H9 (cell line): ENCODE results near the gene AKR7A2. TPM values are rescaled to one million over a fixed set of nuclear protein-coding genes. Genes with fewer than 3 reads are reported as not detected.

Experiments
- DNase-seq: peaks from one replicate; pipeline ENCODE4 v3.0.0-alpha.2; 2017
- H2AFZ ChIP-seq: one replicate; pipeline ENCODE4 v1.6.1; 2013; ENCODE audit warnings: mild to moderate bottlenecking, low read length, control low read depth, moderate library complexity
- H2AK5ac ChIP-seq: 2 replicates; pipeline ENCODE4 v1.6.1; 2013; ENCODE audit warnings: low read length, control low read depth, mixed read lengths; ENCODE audit not compliant: insufficient read length
- H2BK120ac ChIP-seq: one replicate; pipeline ENCODE4 v1.6.1; 2013; ENCODE audit warnings: low read depth, mild to moderate bottlenecking, low read length, control low read depth, inconsistent platforms; ENCODE audit not compliant: poor library complexity, severe bottlenecking
- H2BK12ac ChIP-seq: 2 replicates; pipeline ENCODE4 v1.6.1; 2013; ENCODE audit warnings: low read length, control low read depth, mixed read lengths, low read depth; ENCODE audit not compliant: insufficient read length
- H2BK15ac ChIP-seq: 2 replicates; pipeline ENCODE4 v1.6.1; 2013; ENCODE audit warnings: low read depth, low read length, control low read depth
- H2BK20ac ChIP-seq: one replicate; pipeline ENCODE4 v1.6.1; 2013; ENCODE audit warnings: low read depth, mild to moderate bottlenecking, low read length, control low read depth, inconsistent platforms; ENCODE audit not compliant: poor library complexity, severe bottlenecking
- H2BK5ac ChIP-seq: 2 replicates; pipeline ENCODE4 v1.6.1; 2013; ENCODE audit warnings: low read length, control low read depth, mixed read lengths; ENCODE audit not compliant: insufficient read length
- H3K14ac ChIP-seq: 2 replicates; pipeline ENCODE4 v1.6.1; 2013; ENCODE audit warnings: low read length, control low read depth; ENCODE audit not compliant: insufficient read depth
- H3K18ac ChIP-seq: 2 replicates; pipeline ENCODE4 v1.6.1; 2013; ENCODE audit warnings: low read depth, mild to moderate bottlenecking, mixed read lengths, low read length, control low read depth; ENCODE audit not compliant: insufficient read length
- H3K23ac ChIP-seq: 2 replicates; pipeline ENCODE4 v1.6.1; 2013; ENCODE audit warnings: low read length, control low read depth, mixed read lengths, low read depth; ENCODE audit not compliant: insufficient read length
- H3K23me2 ChIP-seq: 2 replicates; pipeline ENCODE4 v1.6.1; 2013; ENCODE audit warnings: low read depth, mild to moderate bottlenecking, mixed read lengths, low read length, control low read depth; ENCODE audit not compliant: insufficient read length, poor library complexity, severe bottlenecking
- H3K27ac ChIP-seq: 2 replicates; pipeline ENCODE4 v1.5.1; 2013; ENCODE audit warnings: low read length, control low read depth, mixed read lengths, low read depth; ENCODE audit not compliant: insufficient read length
- H3K27me3 ChIP-seq: 2 replicates; pipeline ENCODE4 v1.6.1; 2013; ENCODE audit warnings: low read length, control low read depth, inconsistent platforms; ENCODE audit not compliant: insufficient read depth
- H3K4ac ChIP-seq: 2 replicates; pipeline ENCODE4 v1.6.1; 2013; ENCODE audit warnings: low read depth, mild to moderate bottlenecking, control low read depth, inconsistent platforms, low read length, moderate library complexity
- H3K4me1 ChIP-seq: 2 replicates; pipeline ENCODE4 v1.6.1; 2013; ENCODE audit warnings: low read length, control low read depth, inconsistent platforms; ENCODE audit not compliant: insufficient read depth
- H3K4me2 ChIP-seq: 2 replicates; pipeline ENCODE4 v1.6.1; 2013; ENCODE audit warnings: low read length, control low read depth, mixed read lengths; ENCODE audit not compliant: insufficient read length, insufficient read depth
- H3K56ac ChIP-seq: 2 replicates; pipeline ENCODE4 v1.6.1; 2013; ENCODE audit warnings: low read depth, mild to moderate bottlenecking, mixed read lengths, low read length, control low read depth; ENCODE audit not compliant: insufficient read length
- H3K79me1 ChIP-seq: 2 replicates; pipeline ENCODE4 v1.6.1; 2013; ENCODE audit warnings: low read depth, mild to moderate bottlenecking, moderate library complexity, low read length, control low read depth, inconsistent platforms; ENCODE audit not compliant: insufficient read depth, poor library complexity, severe bottlenecking
- H3K79me2 ChIP-seq: 2 replicates; pipeline ENCODE4 v1.6.1; 2013; ENCODE audit warnings: low read length, control low read depth, inconsistent platforms; ENCODE audit not compliant: insufficient read depth
- H3K9ac ChIP-seq: 2 replicates; pipeline ENCODE4 v1.6.1; 2013; ENCODE audit warnings: low read length, control low read depth, mixed read lengths; ENCODE audit not compliant: insufficient read length; ENCODE audit errors: extremely low read depth
- H3K9me3 ChIP-seq: one replicate; pipeline ENCODE4 v1.6.1; 2013; ENCODE audit warnings: low read depth, low read length, inconsistent platforms; ENCODE audit not compliant: control insufficient read depth
- H3T11ph ChIP-seq: one replicate; pipeline ENCODE4 v1.6.1; 2013; ENCODE audit warnings: mild to moderate bottlenecking, low read length, control low read depth, inconsistent platforms
- H4K20me1 ChIP-seq: one replicate; pipeline ENCODE4 v1.6.1; 2013; ENCODE audit not compliant: control insufficient read depth, insufficient read length, insufficient read depth
- H4K5ac ChIP-seq: 2 replicates; pipeline ENCODE4 v1.6.1; 2013; ENCODE audit warnings: low read depth, mild to moderate bottlenecking, mixed read lengths, low read length, control low read depth; ENCODE audit not compliant: insufficient read length
- H4K8ac ChIP-seq: replicated peaks from 2 replicates; pipeline ENCODE4 v1.6.1; 2013; ENCODE audit warnings: low read length, control low read depth, mixed read lengths, low read depth; ENCODE audit not compliant: insufficient read length
- H4K91ac ChIP-seq: 2 replicates; pipeline ENCODE4 v1.6.1; 2013; ENCODE audit warnings: low read depth, mild to moderate bottlenecking, moderate library complexity, mixed read lengths, low read length, control low read depth; ENCODE audit not compliant: insufficient read length
- H3K27ac Mint-ChIP-seq, 3 experiments: 2 replicates in 2 of 3; 3 replicates in 1 of 3; pipeline ENCODE4 v1.8.0; 2020 to 2021; ENCODE audit warnings: mixed read lengths in 3 of 3, mild to moderate bottlenecking in 1 of 3, moderate library complexity in 1 of 3
- H3K27me3 Mint-ChIP-seq: 2 replicates; pipeline ENCODE4 v1.8.0; 2021; ENCODE audit warnings: low read depth, mild to moderate bottlenecking, moderate library complexity, mixed read lengths
- H3K36me3 Mint-ChIP-seq, 3 experiments: 2 replicates in 2 of 3; 3 replicates in 1 of 3; pipeline ENCODE4 v1.8.0; 2020 to 2021; ENCODE audit warnings: low read depth in 3 of 3, mixed read lengths in 3 of 3; ENCODE audit not compliant: insufficient read depth in 1 of 3
- H3K4me1 Mint-ChIP-seq, 2 experiments: 2 replicates each; pipeline ENCODE4 v1.8.0; 2020; ENCODE audit warnings: mixed read lengths in 2 of 2
- H3K4me3 Mint-ChIP-seq, 2 experiments: 2 replicates in 1 of 2; 3 replicates in 1 of 2; pipeline ENCODE4 v1.8.0; 2020 to 2021; ENCODE audit warnings: mild to moderate bottlenecking in 2 of 2, mixed read lengths in 2 of 2, moderate library complexity in 1 of 2
- H3K9me3 Mint-ChIP-seq, 2 experiments: 2 replicates in 1 of 2; 3 replicates in 1 of 2; pipeline ENCODE4 v1.8.0; 2020; ENCODE audit warnings: mild to moderate bottlenecking in 2 of 2, mixed read lengths in 2 of 2, moderate library complexity in 1 of 2
- CTCF ChIP-seq: fragments of 200-600 bp; sonication (generic); conservative IDR thresholded peaks from 3 replicates; pipeline ENCODE4 v1.8.0; 2021; ENCODE audit warnings: antibody characterized with exemption, mild to moderate bottlenecking
- WGBS: extraction: QIAGEN DNeasy Blood & Tissue Kit; methylation state at CpG from one replicate; pipeline ENCODE4 v1.1.7; 2013; ENCODE audit warnings: missing lambda C conversion rate, low lambda C conversion rate, mixed read lengths; ENCODE audit not compliant: insufficient read length; ENCODE audit errors: extremely low coverage; 5-methylcytosine and 5-hydroxymethylcytosine counted together
- total RNA-seq: library from RNA; stranded (reverse); gene quantifications from 2 replicates; pipeline ENCODE4 v1.2.1, GENCODE V29; 2021

AKR7A2 gene
- total RNA-seq, 1 experiment from 2014 or later: 50.3 TPM

GRCh38 chr1:19313636-19313959 is 1.7 kb upstream of the AKR7A2 start:
- Histone ChIP-seq H4K8ac (no peak overlapping the region), H2BK5ac (no peak overlapping the region), H2BK12ac (no peak overlapping the region), H3K23me2 (peaks cover 13% of the 10 kb centered on the region), H3K4me2 (no peak overlapping the region), H3K56ac (no peak overlapping the region), H3K9me3 (no peaks in the 10 kb centered on the region), H2BK15ac (no peak overlapping the region), H2AFZ (no peak overlapping the region), H3K4me1 (no peaks in the 10 kb centered on the region), H3K79me1 (no peaks in the 10 kb centered on the region), H3K14ac (no peak overlapping the region), H4K5ac (no peak overlapping the region), H3K27me3 (no peaks in the 10 kb centered on the region), H3K27ac (no peak overlapping the region), H3T11ph (no peak overlapping the region), H3K18ac (no peak overlapping the region), H3K9ac (no peak overlapping the region), H3K4ac (no peak overlapping the region), H3K79me2 (no peaks in the 10 kb centered on the region), H2BK120ac (no peak overlapping the region), H4K91ac (no peak overlapping the region), H4K20me1 (no peaks in the 10 kb centered on the region), H2AK5ac (no peak overlapping the region), H2BK20ac (no peak overlapping the region), H3K23ac (no peak overlapping the region)
- TF ChIP-seq CTCF: no peak
- Mint-ChIP-seq H3K36me3 (peaks cover 5 to 15% (median 12%) of the 10 kb centered on the region in 3 experiments; a peak in 6 of 7 replicates), H3K4me3 (peak overlapping the region; percentile 85 to 87; a peak in 4 of 5 replicates), H3K9me3 (no peaks in the 10 kb centered on the region), H3K27me3 (no peaks in the 10 kb centered on the region), H3K4me1 (peaks cover 19% of the 10 kb centered on the region in 2 experiments), H3K27ac (no peak overlapping the region; a peak in 1 of 7 replicates)
- WGBS: no CpG with 5 or more reads among the region's 4 CpGs
- no peak for DNase-seq
